Thyroid gland (tissue), 4 donors: Measurements from ENCODE around the gene GLB1L.

Experiments
- CTCF ChIP-seq, 6 experiments: fragments of 200-600 bp in 3 of 6; fragments of 450-650 bp in 3 of 6; sonication (generic) in 3 of 6; IDR thresholded peaks; one replicate each; pipeline ENCODE4 v1.5.1; 2016 to 2019; ENCODE audit warnings: antibody characterized with exemption in 6 of 6, mild to moderate bottlenecking in 2 of 6, inconsistent platforms in 1 of 6, moderate library complexity in 1 of 6
- POLR2A ChIP-seq, 2 donors: fragments of 450-650 bp; IDR thresholded peaks; one replicate each; pipeline ENCODE4 v1.6.1; 2017; ENCODE audit warnings: antibody characterized with exemption in 2 of 2, mild to moderate bottlenecking in 2 of 2, moderate library complexity in 1 of 2

GRCh38 chr2:219213486-219214071 is 31.7 kb downstream of the GLB1L start:
- TF ChIP-seq CTCF (IDR thresholded peaks at IDR 0.05) = no peak
- TF ChIP-seq POLR2A (IDR thresholded peaks at IDR 0.05) = no peak
